ENCODE data around the gene CRACDL. TPM values are rescaled to one million over a fixed set of nuclear protein-coding genes. Genes with fewer than 3 reads are reported as not detected.

Gene CRACDL
- total RNA-seq, 1 experiment from 2014 or later, result not detected

GRCh38 chr2:98899041-98899702 lies 36.9 kb downstream of the CRACDL start:
- Histone ChIP-seq H3K36me3 (no peaks in the 10 kb centered on the region), H3K9me3 (no peaks in the 10 kb centered on the region), H3K4me3 (no peak overlapping the region), H3K27me3 (no peaks in the 10 kb centered on the region)
- no peak for DNase-seq

GRCh38 chr2:98898423-98898841 lies 37.6 kb downstream of the CRACDL start:
- Histone ChIP-seq H3K36me3 (no peaks in the 10 kb centered on the region), H3K4me3 (no peak overlapping the region), H3K9me3 (no peaks in the 10 kb centered on the region), H3K27me3 (no peaks in the 10 kb centered on the region)
- DNase-seq, result no peak

DNA sequence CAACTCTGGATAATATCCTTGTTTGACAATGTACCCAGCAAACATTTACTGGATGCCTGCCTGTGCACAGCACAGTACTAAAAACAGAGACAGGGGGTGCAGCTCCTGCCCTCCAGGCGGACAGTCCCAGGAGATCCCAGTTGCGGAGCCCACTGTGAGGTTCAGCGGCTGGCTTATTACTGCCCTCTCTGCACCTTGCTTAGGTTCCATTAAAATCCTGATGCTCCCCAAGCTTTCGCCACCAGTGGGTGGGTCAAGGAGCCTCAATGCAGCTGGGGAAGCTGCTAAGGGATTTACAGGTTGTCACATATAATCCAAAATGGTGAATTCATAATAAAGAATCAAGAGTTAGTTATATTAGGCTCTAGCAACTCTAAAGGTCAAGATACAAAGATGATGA lies 38.3 kb downstream of the CRACDL start:
- Histone ChIP-seq H3K9me3 (no peaks in the 10 kb centered on the region), H3K27me3 (no peaks in the 10 kb centered on the region), H3K36me3 (no peaks in the 10 kb centered on the region), H3K4me3 (no peak overlapping the region)
- DNase-seq, result no peak

DNA sequence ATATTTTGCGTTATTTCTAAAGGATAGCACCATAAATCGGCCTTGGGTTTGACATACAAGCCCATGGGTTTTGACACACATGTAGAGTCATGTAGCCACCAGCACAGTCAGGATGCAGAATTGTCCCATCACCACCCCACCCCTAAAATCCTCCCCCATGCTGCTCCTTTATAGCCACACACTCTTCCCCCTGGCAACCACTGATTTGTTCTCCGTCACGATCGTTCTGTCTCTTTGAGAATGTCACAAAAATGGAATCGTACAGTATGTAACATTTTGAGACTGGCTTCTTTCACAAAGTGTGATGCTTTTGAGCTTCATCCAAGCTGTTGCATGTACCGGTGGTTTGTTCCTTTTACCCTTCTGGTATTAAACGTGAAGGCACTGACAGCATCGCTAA lies 39.1 kb downstream of the CRACDL start:
- no peaks in the 10 kb centered on the region for H3K9me3 ChIP-seq
- H3K27me3 ChIP-seq, result no peaks in the 10 kb centered on the region
- DNase-seq, result no peak
- H3K4me3 ChIP-seq, result no peak overlapping the region
- H3K36me3 ChIP-seq, result no peaks in the 10 kb centered on the region

DNA sequence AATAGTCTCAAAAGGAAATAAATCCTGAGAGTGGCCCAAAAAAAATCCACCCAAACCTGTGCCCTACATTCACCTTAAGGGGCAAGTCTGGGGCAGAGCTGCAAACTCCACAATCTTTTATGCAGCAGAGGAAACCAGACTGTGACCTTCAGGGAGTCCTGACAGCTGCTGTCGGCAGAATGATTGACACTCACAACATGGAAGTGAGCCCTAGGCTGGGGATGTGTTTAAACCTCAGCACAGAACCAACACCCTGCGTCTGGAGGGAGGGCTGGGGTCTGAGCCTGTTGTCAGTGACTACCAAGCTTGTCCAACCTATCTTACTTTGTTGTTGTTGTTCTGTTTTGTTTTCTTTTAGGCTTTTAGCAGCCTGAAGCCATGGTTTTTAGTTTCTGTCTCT lies 39.6 kb downstream of the CRACDL start:
- Histone ChIP-seq H3K9me3 (no peaks in the 10 kb centered on the region), H3K36me3 (no peaks in the 10 kb centered on the region), H3K4me3 (no peak overlapping the region), H3K27me3 (no peaks in the 10 kb centered on the region)
- no peak for DNase-seq

DNA sequence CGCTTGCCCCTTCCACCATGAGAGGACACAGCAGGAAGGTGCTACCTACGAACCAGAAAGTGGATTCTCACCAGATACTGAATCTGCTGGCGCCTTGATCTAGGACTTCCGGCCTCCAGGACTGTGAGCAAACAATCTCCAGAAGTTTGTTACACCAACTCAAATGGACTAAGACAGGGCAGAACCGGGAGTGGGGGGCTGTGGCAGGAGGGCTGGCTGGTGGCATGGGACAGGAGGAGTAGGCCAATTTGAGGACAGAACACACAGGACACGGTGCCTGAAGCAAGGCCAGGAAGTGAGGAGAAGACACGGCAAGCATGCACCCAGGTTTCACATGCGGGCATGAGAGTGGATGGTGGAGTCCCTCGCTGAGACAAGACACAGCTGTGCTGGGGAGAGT lies 40.1 kb downstream of the CRACDL start:
- Histone ChIP-seq H3K9me3 (no peaks in the 10 kb centered on the region), H3K4me3 (no peak overlapping the region), H3K27me3 (no peaks in the 10 kb centered on the region), H3K36me3 (no peaks in the 10 kb centered on the region)
- no peak for DNase-seq

GRCh38 chr2:98895221-98895620 lies 40.8 kb downstream of the CRACDL start:
- Histone ChIP-seq H3K36me3 (no peaks in the 10 kb centered on the region), H3K4me3 (no peak overlapping the region), H3K27me3 (no peaks in the 10 kb centered on the region), H3K9me3 (no peaks in the 10 kb centered on the region)
- DNase-seq, result no peak

DNA sequence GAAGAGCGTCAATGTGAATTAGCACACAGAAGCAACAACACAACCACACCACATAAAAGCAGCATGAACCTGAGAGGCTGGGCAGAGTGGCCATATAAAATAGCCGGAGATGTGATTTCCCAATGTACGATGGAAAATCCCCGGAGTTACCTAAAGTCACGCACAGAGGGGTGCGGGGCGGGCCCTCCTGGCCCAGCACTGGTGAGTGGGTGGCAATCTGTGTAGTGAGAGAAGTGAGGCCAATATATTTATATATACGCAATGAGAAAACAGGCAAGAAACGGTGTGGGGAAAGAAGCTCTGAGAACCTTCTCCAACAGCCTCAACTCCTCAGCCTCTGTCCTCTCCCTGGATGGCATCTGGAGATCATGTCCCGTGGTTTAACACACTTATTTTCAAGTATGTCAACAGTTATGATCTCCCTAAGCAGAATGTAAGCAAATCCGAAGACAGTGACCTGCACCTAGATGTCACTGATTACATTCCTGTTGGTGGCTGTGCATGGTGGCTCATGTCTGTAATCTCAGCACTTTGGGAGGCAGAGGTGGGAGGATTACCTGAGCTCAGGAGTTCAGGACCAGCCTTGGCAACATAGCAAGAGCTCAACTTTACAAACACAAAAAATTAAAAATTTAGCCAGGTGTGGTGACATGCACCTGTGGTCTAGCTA lies 41.6 kb downstream of the CRACDL start:
- Histone ChIP-seq H3K27me3 (no peaks in the 10 kb centered on the region), H3K9me3 (no peaks in the 10 kb centered on the region), H3K36me3 (no peaks in the 10 kb centered on the region), H3K4me3 (no peak overlapping the region)
- no peak for DNase-seq

GRCh38 chr2:98893911-98894321 lies 42.1 kb downstream of the CRACDL start:
- DNase-seq, result no peak
- Histone ChIP-seq H3K9me3 (no peaks in the 10 kb centered on the region), H3K27me3 (no peaks in the 10 kb centered on the region), H3K36me3 (no peaks in the 10 kb centered on the region), H3K4me3 (no peak overlapping the region)

- Histone ChIP-seq H3K9me3 (no peaks in the 10 kb centered on the region; the same call in 1 of the 2 replicates), H3K27me3 (no peaks in the 10 kb centered on the region), H3K4me3 (no peak overlapping the region), H3K36me3 (no peaks in the 10 kb centered on the region)
- DNase-seq, result no peak
These were observed 43.2 kb downstream of the CRACDL start for GRCh38 chr2:98892871-98893270.

- Histone ChIP-seq H3K9me3 (peaks cover 9% of the 10 kb centered on the region; the same call in 1 of the 2 replicates), H3K27me3 (no peaks in the 10 kb centered on the region), H3K36me3 (no peaks in the 10 kb centered on the region), H3K4me3 (no peak overlapping the region)
- DNase-seq, result no peak
These were observed 44.4 kb downstream of the CRACDL start for GRCh38 chr2:98891591-98891990.

- no peaks in the 10 kb centered on the region for H3K36me3 ChIP-seq
- H3K4me3 ChIP-seq, result no peak overlapping the region
- H3K27me3 ChIP-seq, result no peaks in the 10 kb centered on the region
- peaks cover 11% of the 10 kb centered on the region; the same call in 1 of the 2 replicates for H3K9me3 ChIP-seq
- no peak for DNase-seq
These were observed 49.9 kb downstream of the CRACDL start for GRCh38 chr2:98886066-98886554.

DNA sequence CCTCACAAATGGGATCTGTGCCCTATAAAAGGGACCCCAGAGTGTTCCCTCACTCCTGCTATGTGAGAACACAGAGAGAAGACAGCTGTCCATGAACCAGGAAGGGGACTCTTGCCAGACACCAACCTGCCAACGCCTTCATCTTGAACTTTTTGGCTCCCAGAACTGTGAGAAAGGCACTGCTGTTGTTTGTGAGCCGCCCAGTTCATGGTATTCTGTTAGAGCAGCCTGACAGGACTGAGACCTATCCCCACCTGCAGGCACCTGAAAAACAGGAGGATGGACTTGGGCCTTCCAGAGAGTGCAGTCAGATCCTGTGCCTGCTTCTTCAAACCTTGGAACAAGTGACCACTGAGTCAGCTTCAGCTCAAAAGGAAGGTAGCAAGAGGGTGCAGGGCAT lies 51.4 kb downstream of the CRACDL start:
- DNase-seq, result no peak
- Histone ChIP-seq H3K36me3 (no peaks in the 10 kb centered on the region), H3K27me3 (no peaks in the 10 kb centered on the region), H3K4me3 (no peak overlapping the region), H3K9me3 (peaks cover 11% of the 10 kb centered on the region; the same call in 1 of the 2 replicates)

DNA sequence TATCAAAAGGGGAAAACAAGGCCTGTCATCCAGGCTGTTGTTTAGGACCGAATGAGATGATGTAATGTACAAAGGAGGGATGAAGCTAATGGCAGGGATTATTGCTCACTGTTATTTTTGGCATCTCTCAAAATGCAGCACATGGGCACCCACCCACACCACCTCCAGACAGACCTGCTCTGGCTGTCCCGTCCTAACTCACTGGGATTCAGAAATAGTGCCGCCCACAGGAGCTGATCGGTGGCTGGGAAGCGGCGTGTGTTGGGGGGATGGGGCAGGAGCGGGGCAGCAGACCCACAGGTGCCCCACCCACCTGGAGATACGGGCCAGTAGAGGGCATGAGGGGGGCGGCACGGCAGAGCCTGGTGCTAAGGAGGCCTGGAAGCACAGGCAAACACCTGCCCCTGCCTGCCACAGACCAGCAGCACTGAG lies 52.2 kb downstream of the CRACDL start:
- Histone ChIP-seq H3K27me3 (no peaks in the 10 kb centered on the region), H3K36me3 (no peaks in the 10 kb centered on the region), H3K9me3 (peaks cover 11% of the 10 kb centered on the region; the same call in 1 of the 2 replicates), H3K4me3 (no peak overlapping the region)
- DNase-seq, result no peak

GRCh38 chr2:98882971-98883779 lies 52.9 kb downstream of the CRACDL start:
- Histone ChIP-seq H3K9me3 (peaks cover 11% of the 10 kb centered on the region; the same call in 1 of the 2 replicates), H3K4me3 (no peak overlapping the region), H3K27me3 (no peaks in the 10 kb centered on the region), H3K36me3 (no peaks in the 10 kb centered on the region)
- DNase-seq, result no peak

DNA sequence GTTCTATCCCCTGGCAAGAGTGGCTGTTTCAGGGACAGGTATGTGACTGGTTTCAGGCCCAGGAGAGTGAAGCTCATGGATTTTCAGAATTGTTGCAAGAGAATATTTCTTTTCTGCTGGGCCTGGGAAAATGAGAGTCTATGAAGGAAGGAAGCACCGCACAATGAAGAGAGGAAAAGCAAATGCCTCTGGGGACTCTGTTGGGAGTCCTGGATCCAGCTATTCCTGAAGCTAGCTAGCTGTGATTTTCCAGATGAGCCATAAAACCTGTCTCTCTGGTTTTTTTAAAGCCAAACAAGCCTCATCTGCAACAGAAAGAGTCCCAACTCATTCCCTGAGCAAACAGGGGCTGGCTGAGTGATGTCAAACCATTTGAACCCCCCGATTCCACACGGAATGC lies 53.7 kb downstream of the CRACDL start:
- Histone ChIP-seq H3K4me3 (no peak overlapping the region), H3K27me3 (no peaks in the 10 kb centered on the region), H3K9me3 (peaks cover 9% of the 10 kb centered on the region; the same call in 1 of the 2 replicates), H3K36me3 (no peaks in the 10 kb centered on the region)
- DNase-seq, result no peak

DNA sequence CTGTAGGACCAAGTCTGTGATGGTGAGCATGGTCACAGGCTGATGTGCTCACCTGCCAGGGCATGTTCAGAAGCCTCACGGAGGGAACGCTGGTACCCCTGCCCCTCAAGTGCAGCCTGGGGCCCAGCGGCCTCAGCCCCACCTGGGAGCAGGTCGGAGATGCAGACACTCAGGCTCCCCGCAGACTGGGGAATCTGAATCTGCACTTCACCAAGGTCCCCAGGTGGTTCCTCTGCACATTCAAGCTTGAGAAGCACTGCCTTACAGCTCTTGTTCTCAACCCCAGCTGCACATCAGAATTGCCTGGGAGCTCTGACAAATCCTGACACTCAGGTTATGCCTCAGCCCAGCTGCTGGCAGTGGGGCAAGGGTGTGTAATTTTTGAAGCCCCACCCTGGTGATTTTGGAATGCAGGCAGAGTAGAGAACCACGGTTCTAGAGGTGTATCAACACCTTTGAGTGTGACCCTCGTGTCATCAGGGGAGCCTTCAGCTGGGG lies 54.8 kb downstream of the CRACDL start:
- no peaks in the 10 kb centered on the region for H3K36me3 ChIP-seq
- H3K27me3 ChIP-seq, result no peaks in the 10 kb centered on the region
- H3K9me3 ChIP-seq, result no peaks in the 10 kb centered on the region
- no peak overlapping the region for H3K4me3 ChIP-seq
- DNase-seq, result no peak
